Measurements from ENCODE around the gene SLIT3. TPM values are rescaled to one million over a fixed set of nuclear protein-coding genes. Genes with fewer than 3 reads are reported as not detected.

The SLIT3 gene
- total and polyA plus RNA-seq, 2 donors: 8.4 to 9.2 TPM

GRCh38 chr5:168889039-168889438 is 411.9 kb downstream of the SLIT3 start:
- Histone ChIP-seq H3K4me3 (ENCODE audit: low read length in 2 of 2) (no peak overlapping the region), H3K27ac (ENCODE audit: low read depth in 1 of 2, low read length in 1 of 2) (no peak overlapping the region), H3K9me3 (ENCODE audit: control insufficient read depth in 2 of 2, insufficient read depth in 1 of 2, low read length in 1 of 2) (no peaks in the 10 kb centered on the region), H3K27me3 (ENCODE audit: control insufficient read depth in 2 of 2, insufficient read depth in 1 of 2, low read length in 1 of 2) (no peaks in the 10 kb centered on the region), H3K4me1 (ENCODE audit: control insufficient read depth in 2 of 2, insufficient read depth in 2 of 2, low read length in 2 of 2) (peaks cover 0 to 5% of the 10 kb centered on the region in 2 donors), H3K36me3 (ENCODE audit: control insufficient read depth in 2 of 2, insufficient read depth in 2 of 2, low read length in 1 of 2) (no peaks in the 10 kb centered on the region)
- WGBS: 100% methylated on average over 1 of the region's 1 CpG
- no peak for DNase-seq (ENCODE audit: low read depth in 6 of 9, low spot score in 9 of 9)

- Histone ChIP-seq H3K36me3 (ENCODE audit: control insufficient read depth in 2 of 2, insufficient read depth in 2 of 2, low read length in 1 of 2) (no peaks in the 10 kb centered on the region), H3K9me3 (ENCODE audit: control insufficient read depth in 2 of 2, insufficient read depth in 1 of 2, low read length in 1 of 2) (no peaks in the 10 kb centered on the region), H3K4me3 (ENCODE audit: low read length in 2 of 2) (no peak overlapping the region), H3K27ac (ENCODE audit: low read depth in 1 of 2, low read length in 1 of 2) (no peak overlapping the region), H3K27me3 (ENCODE audit: control insufficient read depth in 2 of 2, insufficient read depth in 1 of 2, low read length in 1 of 2) (no peaks in the 10 kb centered on the region), H3K4me1 (ENCODE audit: control insufficient read depth in 2 of 2, insufficient read depth in 2 of 2, low read length in 2 of 2) (peaks cover 0 to 5% of the 10 kb centered on the region in 2 donors)
- DNase-seq (ENCODE audit: low read depth in 6 of 9, low spot score in 9 of 9): no peak
- WGBS: 96% methylated on average over 3 of the region's 3 CpGs
Measured at GRCh38 chr5:168887931-168888330, 413.0 kb downstream of the SLIT3 start.

GRCh38 chr5:168886157-168886556 is 414.8 kb downstream of the SLIT3 start:
- DNase-seq (ENCODE audit: low read depth in 6 of 9, low spot score in 9 of 9): no peak
- Histone ChIP-seq H3K27ac (ENCODE audit: low read depth in 1 of 2, low read length in 1 of 2) (no peak overlapping the region), H3K27me3 (ENCODE audit: control insufficient read depth in 2 of 2, insufficient read depth in 1 of 2, low read length in 1 of 2) (no peaks in the 10 kb centered on the region), H3K9me3 (ENCODE audit: control insufficient read depth in 2 of 2, insufficient read depth in 1 of 2, low read length in 1 of 2) (no peaks in the 10 kb centered on the region), H3K4me3 (ENCODE audit: low read length in 2 of 2) (no peak overlapping the region), H3K36me3 (ENCODE audit: control insufficient read depth in 2 of 2, insufficient read depth in 2 of 2, low read length in 1 of 2) (no peaks in the 10 kb centered on the region), H3K4me1 (ENCODE audit: control insufficient read depth in 2 of 2, insufficient read depth in 2 of 2, low read length in 2 of 2) (peaks cover 0 to 5% of the 10 kb centered on the region in 2 donors)
- WGBS: 81% methylated on average over 9 of the region's 9 CpGs

GRCh38 chr5:168885324-168886120 is 415.4 kb downstream of the SLIT3 start:
- Histone ChIP-seq H3K4me1 (ENCODE audit: control insufficient read depth in 2 of 2, insufficient read depth in 2 of 2, low read length in 2 of 2) (peaks cover 0 to 5% of the 10 kb centered on the region in 2 donors), H3K27ac (ENCODE audit: low read depth in 1 of 2, low read length in 1 of 2) (no peak overlapping the region), H3K9me3 (ENCODE audit: control insufficient read depth in 2 of 2, insufficient read depth in 1 of 2, low read length in 1 of 2) (no peaks in the 10 kb centered on the region), H3K36me3 (ENCODE audit: control insufficient read depth in 2 of 2, insufficient read depth in 2 of 2, low read length in 1 of 2) (no peaks in the 10 kb centered on the region), H3K27me3 (ENCODE audit: control insufficient read depth in 2 of 2, insufficient read depth in 1 of 2, low read length in 1 of 2) (no peaks in the 10 kb centered on the region), H3K4me3 (ENCODE audit: low read length in 2 of 2) (no peak overlapping the region)
- 95% methylated on average over 14 of the region's 14 CpGs for WGBS
- no peak for DNase-seq (ENCODE audit: low read depth in 6 of 9, low spot score in 9 of 9)

- no peaks in the 10 kb centered on the region for H3K9me3 ChIP-seq (ENCODE audit: control insufficient read depth in 2 of 2, insufficient read depth in 1 of 2, low read length in 1 of 2)
- H3K4me3 ChIP-seq (ENCODE audit: low read length in 2 of 2): no peak overlapping the region
- no peaks in the 10 kb centered on the region for H3K27me3 ChIP-seq (ENCODE audit: control insufficient read depth in 2 of 2, insufficient read depth in 1 of 2, low read length in 1 of 2)
- H3K36me3 ChIP-seq (ENCODE audit: control insufficient read depth in 2 of 2, insufficient read depth in 2 of 2, low read length in 1 of 2): no peaks in the 10 kb centered on the region
- H3K27ac ChIP-seq (ENCODE audit: low read depth in 1 of 2, low read length in 1 of 2): no peak overlapping the region
- H3K4me1 ChIP-seq (ENCODE audit: control insufficient read depth in 2 of 2, insufficient read depth in 2 of 2, low read length in 2 of 2): peaks cover 0 to 9% of the 10 kb centered on the region in 2 donors
- DNase-seq (ENCODE audit: low read depth in 6 of 9, low spot score in 9 of 9): no peak
- 91% methylated on average over 8 of the region's 8 CpGs for WGBS
Measured at GRCh38 chr5:168883991-168884390, 416.9 kb downstream of the SLIT3 start.

- no peak overlapping the region for H3K4me3 ChIP-seq (ENCODE audit: low read length in 2 of 2)
- no peak for DNase-seq (ENCODE audit: low read depth in 6 of 9, low spot score in 9 of 9)
- peaks cover 0 to 9% of the 10 kb centered on the region in 2 donors for H3K4me1 ChIP-seq (ENCODE audit: control insufficient read depth in 2 of 2, insufficient read depth in 2 of 2, low read length in 2 of 2)
- H3K36me3 ChIP-seq (ENCODE audit: control insufficient read depth in 2 of 2, insufficient read depth in 2 of 2, low read length in 1 of 2): no peaks in the 10 kb centered on the region
- 96% methylated on average over 16 of the region's 16 CpGs for WGBS
- no peaks in the 10 kb centered on the region for H3K27me3 ChIP-seq (ENCODE audit: control insufficient read depth in 2 of 2, insufficient read depth in 1 of 2, low read length in 1 of 2)
- H3K27ac ChIP-seq (ENCODE audit: low read depth in 1 of 2, low read length in 1 of 2): no peak overlapping the region
- no peaks in the 10 kb centered on the region for H3K9me3 ChIP-seq (ENCODE audit: control insufficient read depth in 2 of 2, insufficient read depth in 1 of 2, low read length in 1 of 2)
Measured at GRCh38 chr5:168883281-168883741, 417.6 kb downstream of the SLIT3 start.

- Histone ChIP-seq H3K9me3 (ENCODE audit: control insufficient read depth in 2 of 2, insufficient read depth in 1 of 2, low read length in 1 of 2) (no peaks in the 10 kb centered on the region), H3K4me1 (ENCODE audit: control insufficient read depth in 2 of 2, insufficient read depth in 2 of 2, low read length in 2 of 2) (peaks cover 0 to 19% of the 10 kb centered on the region in 2 donors), H3K27me3 (ENCODE audit: control insufficient read depth in 2 of 2, insufficient read depth in 1 of 2, low read length in 1 of 2) (no peaks in the 10 kb centered on the region), H3K36me3 (ENCODE audit: control insufficient read depth in 2 of 2, insufficient read depth in 2 of 2, low read length in 1 of 2) (no peaks in the 10 kb centered on the region), H3K4me3 (ENCODE audit: low read length in 2 of 2) (no peak overlapping the region), H3K27ac (ENCODE audit: low read depth in 1 of 2, low read length in 1 of 2) (no peak overlapping the region)
- WGBS: 97% methylated on average over 12 of the region's 12 CpGs
- DNase-seq (ENCODE audit: low read depth in 6 of 9, low spot score in 9 of 9): no peak
Measured at GRCh38 chr5:168882283-168882682, 418.7 kb downstream of the SLIT3 start.

- H3K4me3 ChIP-seq (ENCODE audit: low read length in 2 of 2): no peak overlapping the region
- 87% methylated on average over 11 of the region's 11 CpGs for WGBS
- H3K4me1 ChIP-seq (ENCODE audit: control insufficient read depth in 2 of 2, insufficient read depth in 2 of 2, low read length in 2 of 2): peaks cover 0 to 22% of the 10 kb centered on the region in 2 donors
- no peaks in the 10 kb centered on the region for H3K36me3 ChIP-seq (ENCODE audit: control insufficient read depth in 2 of 2, insufficient read depth in 2 of 2, low read length in 1 of 2)
- peak in 1 of 9 donors; percentile 8 for DNase-seq (ENCODE audit: low read depth in 6 of 9, low spot score in 9 of 9)
- H3K9me3 ChIP-seq (ENCODE audit: control insufficient read depth in 2 of 2, insufficient read depth in 1 of 2, low read length in 1 of 2): no peaks in the 10 kb centered on the region
- H3K27ac ChIP-seq (ENCODE audit: low read depth in 1 of 2, low read length in 1 of 2): no peak overlapping the region
- no peaks in the 10 kb centered on the region for H3K27me3 ChIP-seq (ENCODE audit: control insufficient read depth in 2 of 2, insufficient read depth in 1 of 2, low read length in 1 of 2)
Measured at GRCh38 chr5:168881427-168882149, 419.4 kb downstream of the SLIT3 start.

GRCh38 chr5:168879929-168880328 is 421.0 kb downstream of the SLIT3 start:
- no peak for DNase-seq (ENCODE audit: low read depth in 6 of 9, low spot score in 9 of 9)
- peaks cover 0 to 24% of the 10 kb centered on the region in 2 donors for H3K4me1 ChIP-seq (ENCODE audit: control insufficient read depth in 2 of 2, insufficient read depth in 2 of 2, low read length in 2 of 2)
- no peak overlapping the region for H3K4me3 ChIP-seq (ENCODE audit: low read length in 2 of 2)
- H3K9me3 ChIP-seq (ENCODE audit: control insufficient read depth in 2 of 2, insufficient read depth in 1 of 2, low read length in 1 of 2): no peaks in the 10 kb centered on the region
- no peak overlapping the region for H3K27ac ChIP-seq (ENCODE audit: low read depth in 1 of 2, low read length in 1 of 2)
- 86% methylated on average over 8 of the region's 8 CpGs for WGBS
- no peaks in the 10 kb centered on the region for H3K27me3 ChIP-seq (ENCODE audit: control insufficient read depth in 2 of 2, insufficient read depth in 1 of 2, low read length in 1 of 2)
- no peaks in the 10 kb centered on the region for H3K36me3 ChIP-seq (ENCODE audit: control insufficient read depth in 2 of 2, insufficient read depth in 2 of 2, low read length in 1 of 2)

Measured in thymus (tissue), 11 donors.